HPDE6-E6E7 (cell line): ENCODE measurements around the gene ASIC4.

Experiments
- DNase-seq: peaks from one replicate; pipeline ENCODE4 v3.0.0; 2011; ENCODE audit warnings: missing footprints; ENCODE audit errors: extremely low spot score

Gene ASIC4, protein sequence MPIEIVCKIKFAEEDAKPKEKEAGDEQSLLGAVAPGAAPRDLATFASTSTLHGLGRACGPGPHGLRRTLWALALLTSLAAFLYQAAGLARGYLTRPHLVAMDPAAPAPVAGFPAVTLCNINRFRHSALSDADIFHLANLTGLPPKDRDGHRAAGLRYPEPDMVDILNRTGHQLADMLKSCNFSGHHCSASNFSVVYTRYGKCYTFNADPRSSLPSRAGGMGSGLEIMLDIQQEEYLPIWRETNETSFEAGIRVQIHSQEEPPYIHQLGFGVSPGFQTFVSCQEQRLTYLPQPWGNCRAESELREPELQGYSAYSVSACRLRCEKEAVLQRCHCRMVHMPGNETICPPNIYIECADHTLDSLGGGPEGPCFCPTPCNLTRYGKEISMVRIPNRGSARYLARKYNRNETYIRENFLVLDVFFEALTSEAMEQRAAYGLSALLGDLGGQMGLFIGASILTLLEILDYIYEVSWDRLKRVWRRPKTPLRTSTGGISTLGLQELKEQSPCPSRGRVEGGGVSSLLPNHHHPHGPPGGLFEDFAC

GRCh38 chr2:219514196-219514761 is at the start of gene ASIC4:
Gene ASIC4, plus strand, starts transcription at chr2:219514482. Its CDS starts 243 bp downstream, at chr2:219514725.
- no peak for DNase-seq

GRCh38 chr2:219465659-219466561 is 48.4 kb upstream of the ASIC4 start:
- DNase-seq, result no peak

DNA sequence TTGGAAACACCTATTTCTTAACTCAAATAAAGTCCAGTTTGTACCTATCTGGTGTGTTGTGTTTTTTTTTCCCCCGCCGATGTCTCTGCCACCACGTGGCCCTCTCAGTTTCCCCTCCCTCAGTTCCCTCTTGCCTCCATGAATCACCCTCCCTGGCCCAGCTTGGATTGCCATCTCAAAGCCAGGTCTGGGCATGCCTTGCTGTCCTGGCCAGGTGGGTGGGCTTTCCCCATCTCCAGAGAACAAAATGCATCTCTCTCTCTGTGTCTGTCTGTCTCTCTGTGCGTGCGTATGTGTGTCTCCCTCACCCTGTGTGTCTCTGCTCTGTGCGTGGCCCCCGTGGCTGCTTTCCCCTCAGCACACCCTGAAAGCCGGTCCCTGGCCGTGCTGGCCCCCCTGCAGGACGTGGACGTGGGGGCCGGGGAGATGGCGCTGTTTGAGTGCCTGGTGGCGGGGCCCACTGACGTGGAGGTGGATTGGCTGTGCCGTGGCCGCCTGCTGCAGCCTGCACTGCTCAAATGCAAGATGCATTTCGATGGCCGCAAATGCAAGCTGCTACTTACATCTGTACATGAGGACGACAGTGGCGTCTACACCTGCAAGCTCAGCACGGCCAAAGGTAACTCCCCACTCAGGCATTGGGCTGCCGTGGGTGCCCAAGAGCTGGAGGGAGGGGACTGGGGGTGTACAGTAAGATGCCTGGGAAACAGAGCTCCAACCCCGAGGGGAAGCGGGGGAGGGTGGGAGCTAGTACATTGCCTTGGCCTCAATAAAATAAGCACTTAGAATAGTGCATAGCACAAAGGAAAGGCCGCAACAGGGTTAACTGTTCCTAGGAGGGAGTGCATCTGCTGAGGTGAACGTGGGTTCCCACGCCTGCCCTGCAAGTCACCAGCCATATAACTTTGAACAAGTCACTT is 47.2 kb upstream of the ASIC4 start:
- no peak for DNase-seq

- DNase-seq, result no peak
Observed at GRCh38 chr2:219467736-219468075, 46.6 kb upstream of the ASIC4 start.

GRCh38 chr2:219468410-219469185 is 45.7 kb upstream of the ASIC4 start:
- no peak for DNase-seq

DNA sequence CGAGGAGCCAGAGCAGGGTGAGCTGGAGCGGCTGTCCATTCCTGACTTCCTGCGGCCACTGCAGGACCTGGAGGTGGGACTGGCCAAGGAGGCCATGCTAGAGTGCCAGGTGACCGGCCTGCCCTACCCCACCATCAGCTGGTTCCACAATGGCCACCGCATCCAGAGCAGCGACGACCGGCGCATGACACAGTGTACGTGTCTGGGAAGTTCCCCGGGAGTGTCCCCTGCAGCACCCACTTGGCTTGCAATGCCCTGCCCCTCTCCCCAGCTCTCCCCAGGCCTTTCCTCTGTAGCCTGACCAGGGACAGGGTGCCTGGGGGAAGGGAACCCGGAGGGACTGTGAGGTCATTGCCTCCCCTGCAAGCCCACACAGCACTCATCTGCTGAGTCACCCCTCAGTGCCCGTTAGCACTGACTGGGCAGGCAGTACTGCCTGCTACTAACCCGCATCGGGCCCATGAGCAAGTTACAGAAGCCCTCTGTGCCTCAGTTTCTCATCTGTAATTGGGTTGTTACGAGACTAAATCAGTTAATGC is 45.0 kb upstream of the ASIC4 start:
- DNase-seq, result peak; percentile 82

- no peak for DNase-seq
Observed at GRCh38 chr2:219470429-219470828, 43.9 kb upstream of the ASIC4 start.

- no peak for DNase-seq
Observed at GRCh38 chr2:219471476-219472371, 42.6 kb upstream of the ASIC4 start.

- DNase-seq, result no peak
Observed at GRCh38 chr2:219472629-219473187, 41.6 kb upstream of the ASIC4 start.

GRCh38 chr2:219473511-219473910 is 40.8 kb upstream of the ASIC4 start:
- no peak for DNase-seq

GRCh38 chr2:219474285-219475060 is 39.8 kb upstream of the ASIC4 start:
- no peak for DNase-seq

DNA sequence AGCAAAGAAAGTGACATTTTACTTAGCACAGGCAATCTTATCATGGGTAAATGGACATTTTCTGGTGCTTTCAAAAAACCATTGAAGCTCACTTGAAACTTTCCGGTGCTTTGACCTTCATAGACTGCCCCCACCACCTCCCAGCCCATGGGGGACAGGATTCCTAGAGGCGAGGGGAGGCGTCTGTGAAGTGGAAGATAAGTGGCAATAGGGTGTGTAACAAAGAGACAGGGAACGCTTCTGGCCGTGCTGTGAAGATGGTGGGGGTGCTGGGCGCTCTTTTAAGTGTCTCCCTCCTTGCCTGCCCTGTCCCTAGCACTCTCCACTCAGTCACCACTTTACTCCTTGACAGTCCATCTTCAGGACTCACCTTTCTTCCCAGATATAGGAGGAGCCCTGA is 39.0 kb upstream of the ASIC4 start:
- DNase-seq, result no peak

GRCh38 chr2:219475697-219476651 is 38.3 kb upstream of the ASIC4 start:
- DNase-seq, result peak; percentile 49

GRCh38 chr2:219476652-219477151 is 37.6 kb upstream of the ASIC4 start:
- no peak for DNase-seq

GRCh38 chr2:219477179-219477578 is 37.1 kb upstream of the ASIC4 start:
- DNase-seq, result no peak

DNA sequence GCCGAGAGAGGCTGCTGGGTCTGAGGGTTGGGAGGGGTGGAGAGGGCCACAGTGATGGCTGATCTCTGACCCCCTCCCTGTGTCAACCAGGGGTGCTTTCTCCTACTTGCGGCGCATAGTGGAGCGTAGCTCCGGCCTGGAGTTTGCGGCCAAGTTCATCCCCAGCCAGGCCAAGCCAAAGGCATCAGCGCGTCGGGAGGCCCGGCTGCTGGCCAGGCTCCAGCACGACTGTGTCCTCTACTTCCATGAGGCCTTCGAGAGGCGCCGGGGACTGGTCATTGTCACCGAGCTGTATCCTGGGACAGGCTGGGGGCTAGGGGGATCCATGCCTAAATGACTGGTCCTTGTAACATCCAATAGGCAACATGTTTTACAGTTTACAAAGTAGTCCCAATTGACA is 36.5 kb upstream of the ASIC4 start:
- DNase-seq, result no peak

GRCh38 chr2:219478916-219479315 is 35.4 kb upstream of the ASIC4 start:
- DNase-seq, result no peak
